ENCODE data around the gene PTK6. TPM values are rescaled to one million over a fixed set of nuclear protein-coding genes. Genes with fewer than 3 reads are reported as not detected.

PTK6 gene
- total RNA-seq, 4 donors from 2014 or later, result 0.36 TPM; not detected in 3

DNA sequence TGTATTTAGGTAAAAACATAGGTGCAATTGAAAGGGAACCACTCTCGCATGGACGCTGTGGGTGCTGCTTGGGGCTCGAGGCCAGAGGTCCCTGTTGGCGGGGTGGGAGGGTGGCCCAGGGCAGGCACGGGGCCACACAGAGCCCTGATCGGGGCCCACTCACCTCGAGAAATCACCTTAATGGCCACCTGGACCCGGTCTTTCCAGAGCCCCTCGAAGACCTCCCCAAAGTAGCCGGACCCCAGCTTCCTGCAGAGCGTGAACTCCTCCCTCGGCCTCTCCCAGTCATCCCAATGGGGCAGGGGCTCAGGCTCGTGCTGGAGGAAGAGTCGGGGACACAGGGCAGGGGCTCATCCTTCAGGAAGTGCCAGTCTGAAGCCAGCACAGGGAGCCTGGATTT, 3.8 kb downstream of the PTK6 start:
- intact Hi-C loops (cut with DNase I; ENCODE audit: low total_unique reads) (no loop called here), in situ Hi-C loops (cut with MboI; ENCODE audit: low sequenced_read_pairs in 4 of 4) (loop anchor here in 1 of 4 donors (25.0 kb wide), 1 partner anchor 104 kb away; the partner anchor contains the start of gene GMEB2)
- H3K9me3 ChIP-seq, result no peaks in the 10 kb centered on the region
- H3K4me3 ChIP-seq, result no peak overlapping the region
- TF ChIP-seq, protein P1, sequence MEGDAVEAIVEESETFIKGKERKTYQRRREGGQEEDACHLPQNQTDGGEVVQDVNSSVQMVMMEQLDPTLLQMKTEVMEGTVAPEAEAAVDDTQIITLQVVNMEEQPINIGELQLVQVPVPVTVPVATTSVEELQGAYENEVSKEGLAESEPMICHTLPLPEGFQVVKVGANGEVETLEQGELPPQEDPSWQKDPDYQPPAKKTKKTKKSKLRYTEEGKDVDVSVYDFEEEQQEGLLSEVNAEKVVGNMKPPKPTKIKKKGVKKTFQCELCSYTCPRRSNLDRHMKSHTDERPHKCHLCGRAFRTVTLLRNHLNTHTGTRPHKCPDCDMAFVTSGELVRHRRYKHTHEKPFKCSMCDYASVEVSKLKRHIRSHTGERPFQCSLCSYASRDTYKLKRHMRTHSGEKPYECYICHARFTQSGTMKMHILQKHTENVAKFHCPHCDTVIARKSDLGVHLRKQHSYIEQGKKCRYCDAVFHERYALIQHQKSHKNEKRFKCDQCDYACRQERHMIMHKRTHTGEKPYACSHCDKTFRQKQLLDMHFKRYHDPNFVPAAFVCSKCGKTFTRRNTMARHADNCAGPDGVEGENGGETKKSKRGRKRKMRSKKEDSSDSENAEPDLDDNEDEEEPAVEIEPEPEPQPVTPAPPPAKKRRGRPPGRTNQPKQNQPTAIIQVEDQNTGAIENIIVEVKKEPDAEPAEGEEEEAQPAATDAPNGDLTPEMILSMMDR (IDR thresholded peaks at IDR 0.05 in 4 of 5, conservative IDR thresholded peaks at IDR 0.05 in 1 of 5), result no peak
- TF ChIP-seq POLR2A (IDR thresholded peaks at IDR 0.05), result no peak
- DNase-seq (no peak), ATAC-seq (no peak)
- H3K27ac ChIP-seq, result no peak overlapping the region
- H3K27me3 ChIP-seq, result peaks cover 45 to 55% (median 45%) of the 10 kb centered on the region in 3 donors
- peaks cover 0 to 4% of the 10 kb centered on the region in 2 donors for H3K4me1 ChIP-seq
- H3K36me3 ChIP-seq, result no peaks in the 10 kb centered on the region

DNA sequence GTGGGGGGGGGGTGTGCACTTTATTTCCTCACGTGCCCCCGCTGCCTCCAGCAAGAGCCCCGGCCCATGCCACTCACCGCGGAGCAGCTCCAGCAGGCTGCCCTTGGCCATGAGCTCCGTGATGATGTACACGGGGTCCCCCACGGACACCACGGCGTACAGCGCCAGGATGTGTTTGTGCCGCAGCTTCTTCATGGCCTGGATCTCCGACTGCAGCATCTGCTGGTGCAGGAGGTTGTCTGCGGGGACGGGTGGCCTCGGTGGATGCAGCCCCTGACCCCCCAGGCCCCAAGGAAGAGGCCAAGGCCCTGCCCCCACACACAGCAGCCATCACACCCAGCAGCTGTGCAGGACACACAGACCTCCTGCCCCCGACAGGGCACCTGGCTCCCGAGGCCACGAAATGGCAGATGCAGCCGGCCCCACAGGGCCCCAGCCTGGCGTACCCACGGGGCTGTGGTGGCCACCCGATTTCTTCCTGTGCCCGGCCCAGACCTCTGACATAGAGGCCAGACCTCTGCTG, 4.7 kb downstream of the PTK6 start:
- Histone ChIP-seq H3K27ac (no peak overlapping the region), H3K4me1 (no peaks in the 10 kb centered on the region), H3K9me3 (no peaks in the 10 kb centered on the region), H3K27me3 (peaks cover 45 to 55% (median 45%) of the 10 kb centered on the region in 3 donors), H3K4me3 (no peak overlapping the region), H3K36me3 (no peaks in the 10 kb centered on the region)
- TF ChIP-seq POLR2A (IDR thresholded peaks at IDR 0.05), result no peak
- TF ChIP-seq, protein P1 (IDR thresholded peaks at IDR 0.05 in 4 of 5, conservative IDR thresholded peaks at IDR 0.05 in 1 of 5), result no peak
- in situ Hi-C loops (cut with MboI; ENCODE audit: low sequenced_read_pairs in 4 of 4), result loop anchor here in 1 of 4 donors (25.0 kb wide), 1 partner anchor 105 kb away; the partner anchor contains the start of gene GMEB2
- intact Hi-C loops (cut with DNase I; ENCODE audit: low total_unique reads), result no loop called here
- ATAC-seq, result no peak
- DNase-seq, result no peak

DNA sequence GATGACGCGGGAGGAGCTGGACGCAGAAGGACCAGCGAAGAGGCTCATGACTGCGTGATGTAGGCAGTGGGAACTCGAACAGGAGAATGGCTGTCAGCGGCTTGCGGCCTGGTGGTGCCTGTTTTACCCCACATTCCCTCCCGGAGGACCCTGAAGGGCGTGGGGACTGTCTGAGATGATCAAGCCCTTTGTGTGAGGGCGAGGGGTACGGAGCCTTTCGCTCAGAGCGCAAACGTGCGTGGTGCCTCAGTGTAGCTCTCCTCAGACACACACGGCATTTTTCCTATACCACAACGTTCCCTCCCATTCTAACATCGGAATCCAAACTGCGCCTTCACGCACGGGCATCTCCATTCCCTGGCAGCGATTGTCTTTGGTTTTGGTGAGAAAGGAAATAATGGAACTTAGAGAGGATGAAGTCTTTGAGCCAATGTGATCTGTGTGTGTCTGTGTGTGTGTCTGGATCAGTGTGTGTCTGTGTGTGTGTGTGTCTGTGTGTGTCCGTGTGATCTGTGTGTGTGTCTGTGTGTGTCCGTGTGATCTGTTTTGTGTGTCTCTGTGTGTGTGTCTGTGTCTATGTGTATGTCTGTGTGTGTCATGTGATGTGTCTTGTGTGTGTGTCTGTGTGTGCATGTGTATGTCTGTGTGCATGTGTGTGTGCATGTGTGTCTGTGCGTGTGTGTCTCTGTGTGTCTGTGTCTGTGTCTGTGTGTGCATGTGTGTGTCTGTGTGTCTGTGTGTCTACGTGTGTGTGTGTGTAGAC, 5.3 kb downstream of the PTK6 start:
- in situ Hi-C loops (cut with MboI; ENCODE audit: low sequenced_read_pairs in 4 of 4), result loop anchor here in 1 of 4 donors (25.0 kb wide), 1 partner anchor 105 kb away; the partner anchor contains the start of gene GMEB2
- H3K27me3 ChIP-seq, result peaks cover 41 to 54% (median 44%) of the 10 kb centered on the region in 3 donors
- no peak for ATAC-seq
- H3K27ac ChIP-seq, result no peak overlapping the region
- no peak overlapping the region for H3K4me3 ChIP-seq
- no peaks in the 10 kb centered on the region for H3K9me3 ChIP-seq
- intact Hi-C loops (cut with DNase I; ENCODE audit: low total_unique reads), result no loop called here
- DNase-seq, result no peak
- TF ChIP-seq, protein P1 (IDR thresholded peaks at IDR 0.05 in 4 of 5, conservative IDR thresholded peaks at IDR 0.05 in 1 of 5), result no peak
- no peak for TF ChIP-seq POLR2A (IDR thresholded peaks at IDR 0.05)
- H3K36me3 ChIP-seq, result no peaks in the 10 kb centered on the region
- no peaks in the 10 kb centered on the region for H3K4me1 ChIP-seq

DNA sequence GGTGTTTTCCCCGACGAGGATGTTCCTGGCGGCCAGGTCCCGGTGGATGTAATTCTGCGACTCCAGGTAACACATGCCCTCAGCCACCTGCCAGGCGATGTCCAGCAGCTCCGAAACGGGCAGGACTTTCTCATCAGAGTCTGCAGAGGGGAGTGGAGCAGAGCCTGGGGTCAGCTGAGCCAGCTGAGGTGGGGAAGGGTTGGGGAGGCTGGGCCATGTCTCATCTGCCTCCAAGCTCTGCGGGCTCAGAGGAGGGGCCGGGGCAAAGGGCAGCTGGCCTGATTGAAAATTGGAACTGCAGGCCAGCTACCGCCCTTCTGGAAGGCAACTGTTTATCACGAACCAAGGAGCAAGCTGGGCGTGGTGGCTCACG, 6.4 kb downstream of the PTK6 start:
- H3K9me3 ChIP-seq, result no peaks in the 10 kb centered on the region
- in situ Hi-C loops (cut with MboI; ENCODE audit: low sequenced_read_pairs in 4 of 4), result loop anchor here in 1 of 4 donors (25.0 kb wide), 1 partner anchor 107 kb away; the partner anchor contains the start of gene GMEB2
- ATAC-seq (no peak), DNase-seq (no peak)
- no peaks in the 10 kb centered on the region for H3K36me3 ChIP-seq
- no peaks in the 10 kb centered on the region for H3K4me1 ChIP-seq
- no peak for TF ChIP-seq POLR2A (IDR thresholded peaks at IDR 0.05)
- TF ChIP-seq, protein P1 (IDR thresholded peaks at IDR 0.05 in 4 of 5, conservative IDR thresholded peaks at IDR 0.05 in 1 of 5), result no peak
- H3K27ac ChIP-seq, result no peak overlapping the region
- intact Hi-C loops (cut with DNase I; ENCODE audit: low total_unique reads), result no loop called here
- no peak overlapping the region for H3K4me3 ChIP-seq
- H3K27me3 ChIP-seq, result peaks cover 35 to 46% (median 41%) of the 10 kb centered on the region in 3 donors

Measured in gastrocnemius medialis (tissue), 4 donors.